Coronary artery (tissue), 2 donors: ENCODE measurements around the gene YY1AP1.
"Not testable (repeated sequence)": the region's sequence is repeated elsewhere in the genome, so short reads cannot be mapped to it uniquely, and the experiment has no call there.

Source experiments
- DNase-seq: peaks from one replicate; pipeline ENCODE4 v3.0.0-alpha.2; 2017; ENCODE audit warnings: low spot score
- H3K27ac ChIP-seq, 2 donors: fragments of 200-600 bp; sonication (generic); one replicate each; pipeline ENCODE4 v1.5.1; 2016 to 2019
- H3K4me3 ChIP-seq: fragments of 200-600 bp; sonication (generic); 2 replicates; pipeline ENCODE4 v1.5.1; 2016; ENCODE audit warnings: mild to moderate bottlenecking, moderate library complexity
- CTCF ChIP-seq: fragments of 200-600 bp; sonication (generic); IDR thresholded peaks from one replicate; pipeline ENCODE4 v1.5.1; 2019; ENCODE audit warnings: antibody characterized with exemption

Gene YY1AP1

GRCh38 chr1:155640367-155640766, 48.2 kb downstream of the YY1AP1 start:
- TF ChIP-seq CTCF: no peak
- DNase-seq: no peak
- no peak overlapping the region for H3K27ac ChIP-seq

GRCh38 chr1:155636397-155637153, 52.0 kb downstream of the YY1AP1 start:
- Histone ChIP-seq H3K4me3 (no peak overlapping the region), H3K27ac (no peak overlapping the region)
- no peak for DNase-seq
- TF ChIP-seq CTCF: no peak

More at GRCh38 chr1:155640367-155640766, 48.2 kb downstream of the YY1AP1 start:
- H3K4me3 ChIP-seq: no peak overlapping the region

- not testable (repeated sequence) for DNase-seq, H3K4me3 ChIP-seq, H3K27ac ChIP-seq
Measured at GRCh38 chr1:155626428-155626827, 62.1 kb downstream of the YY1AP1 start.

- no peak for TF ChIP-seq CTCF
- Histone ChIP-seq H3K4me3 (no peak overlapping the region), H3K27ac (no peak overlapping the region)
- no peak for DNase-seq
Measured at GRCh38 chr1:155623357-155623756, 65.2 kb downstream of the YY1AP1 start.

- no peak for DNase-seq
- no peak for TF ChIP-seq CTCF
- no peak overlapping the region for H3K4me3 ChIP-seq
- H3K27ac ChIP-seq: no peak overlapping the region
Measured at GRCh38 chr1:155622191-155622590, 66.4 kb downstream of the YY1AP1 start.

- H3K4me3 ChIP-seq, H3K27ac ChIP-seq, DNase-seq: not testable (repeated sequence)
Measured at GRCh38 chr1:155613226-155613625, 75.3 kb downstream of the YY1AP1 start.

- not testable (repeated sequence) for DNase-seq
- Histone ChIP-seq H3K4me3 (peak overlapping the region; percentile 83), H3K27ac (peak overlapping the region in 1 of 2 donors; percentile 69)
Measured at GRCh38 chr1:155610257-155610647, 78.3 kb downstream of the YY1AP1 start.

- DNase-seq: peak; percentile 97
- Histone ChIP-seq H3K4me3 (peak within 1 kb of the TSS; percentile 83), H3K27ac (peak within 1 kb of the TSS; percentile 49 to 69)
- no peak for TF ChIP-seq CTCF
Measured at GRCh38 chr1:155609515-155610256, 78.9 kb downstream of the YY1AP1 start, which contains the start of gene MSTO1. MSTO1 (plus strand) TSS chr1:155610218; CDS start chr1:155610249, 31 bp downstream.
